GM18868 (cell line): Measurements from ENCODE around the gene FLCN.
"Not testable (repeated sequence)": the region's sequence is repeated elsewhere in the genome, so short reads cannot be mapped to it uniquely, and the experiment has no call there.

ENCODE experiments used
- ATAC-seq: cut with Tn5 transposase; IDR thresholded peaks from one replicate; pipeline ENCODE4 v1.9.1; 2021; ENCODE audit warnings: mild to moderate bottlenecking, moderate library complexity; ENCODE audit not compliant: unreplicated experiment

FLCN gene

DNA sequence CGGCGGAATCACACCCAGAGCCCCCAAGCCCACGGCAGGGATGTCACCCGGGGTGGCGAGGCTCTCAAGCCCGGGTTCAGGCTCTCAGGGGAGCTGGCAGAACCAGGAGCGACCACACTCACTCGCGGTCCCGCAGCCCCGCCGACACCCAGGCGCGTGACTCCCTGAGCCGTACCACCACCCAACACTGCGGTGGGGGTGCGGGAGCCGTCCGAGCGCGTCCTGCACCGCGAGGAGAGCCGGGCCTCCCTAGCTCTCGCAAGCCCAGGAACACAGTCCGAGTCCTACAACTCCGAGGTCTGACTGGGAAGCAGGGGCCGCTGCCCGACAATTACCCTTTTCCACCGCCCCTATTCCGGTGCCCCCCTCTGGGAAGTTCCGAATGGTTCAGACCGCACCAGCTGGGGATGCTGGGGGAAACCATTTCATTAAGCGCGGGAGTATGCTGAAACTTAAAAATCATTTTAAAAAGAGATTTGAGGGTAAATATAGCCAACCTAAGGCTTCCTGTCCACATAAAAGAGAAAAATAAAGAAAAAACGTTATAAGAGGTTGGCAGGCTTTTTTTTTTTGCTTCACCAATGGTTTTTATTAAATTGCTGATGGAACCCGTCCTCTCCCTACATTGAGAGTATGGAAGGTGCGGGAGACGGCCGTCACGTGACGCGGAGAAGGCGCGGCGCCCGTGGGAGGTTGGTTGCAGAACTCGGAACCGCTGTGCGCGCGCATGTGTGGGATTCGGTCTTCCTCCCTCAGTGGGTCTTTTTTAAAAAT lies at the start of gene FLCN:
Gene FLCN (minus strand): TSS at position 143 of the 774 bp plus-strand sequence. CDS start 9,031 bp downstream, outside the sequence.
- peak; percentile 88 for ATAC-seq

GRCh38 chr17:17285951-17286350 lies 49.0 kb upstream of the FLCN start:
- no peak for ATAC-seq

GRCh38 chr17:17280613-17281549 lies 43.9 kb upstream of the FLCN start, which contains the start of gene COPS3:
Gene COPS3, minus strand, starts transcription at chr17:17281246. Its CDS starts 60 bp downstream, at chr17:17281186.
- ATAC-seq = peak; percentile 88

- ATAC-seq = no peak
These were observed 42.3 kb upstream of the FLCN start for GRCh38 chr17:17279316-17279715.

DNA sequence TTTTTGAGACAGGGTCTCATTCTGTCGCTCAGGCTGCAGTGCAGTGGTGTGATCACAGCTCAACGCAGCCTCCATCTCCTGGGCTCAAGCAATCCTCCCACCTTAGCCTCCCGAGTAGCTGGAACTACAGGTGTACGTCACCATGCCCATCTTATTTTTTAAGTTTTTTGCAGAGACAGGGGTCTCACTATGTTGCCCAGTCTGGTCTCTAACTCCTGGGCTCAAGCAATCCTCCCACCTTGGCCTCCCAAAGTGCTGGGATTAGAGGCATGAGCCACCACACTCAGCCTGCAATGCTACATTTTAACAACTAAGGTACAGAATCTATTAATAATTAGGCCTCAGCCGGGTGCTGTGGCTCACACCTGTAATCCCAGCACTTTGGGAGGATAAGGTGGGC lies 40.5 kb upstream of the FLCN start:
- not testable (repeated sequence) for ATAC-seq

GRCh38 chr17:17275971-17276370 lies 39.0 kb upstream of the FLCN start:
- ATAC-seq = no peak

DNA sequence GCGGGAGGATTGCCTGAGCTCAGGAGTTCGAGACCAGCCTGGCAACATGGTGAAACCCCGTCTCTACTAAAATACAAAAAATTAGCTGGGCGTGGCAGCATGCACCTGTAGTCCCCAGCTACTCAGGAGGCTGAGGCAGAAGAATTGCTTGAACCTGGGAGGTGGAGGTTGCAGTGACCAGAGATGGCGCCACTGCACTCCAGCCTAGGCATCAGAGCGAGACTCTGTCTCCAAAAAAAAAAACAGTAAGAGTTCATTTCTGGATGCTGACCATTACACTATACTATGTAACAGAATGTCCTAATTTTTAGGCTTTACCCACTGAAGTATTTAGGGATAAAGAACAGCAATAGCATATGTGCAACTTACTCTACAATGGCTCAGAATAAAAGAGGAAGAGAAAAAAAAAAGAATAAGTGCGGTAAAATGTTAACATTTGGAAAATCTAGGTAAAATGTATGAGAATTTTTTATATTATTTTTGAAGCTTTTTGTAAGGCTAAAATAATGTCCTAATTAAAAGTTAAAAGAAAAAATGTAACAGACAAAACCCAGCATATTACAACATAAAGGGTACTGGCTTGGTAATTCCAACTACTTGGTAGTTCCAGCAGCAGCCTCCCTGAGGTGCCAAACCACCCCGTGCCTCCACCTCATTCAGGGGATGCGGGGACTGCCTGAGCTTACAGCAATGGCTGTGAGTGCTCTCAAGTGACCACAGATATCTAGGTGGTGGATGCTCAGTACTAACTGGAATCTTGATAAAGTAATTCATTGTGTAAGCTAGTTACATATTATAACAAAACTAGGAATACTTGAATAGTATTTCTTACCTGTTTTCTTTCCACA lies 33.2 kb upstream of the FLCN start:
- ATAC-seq = no peak

DNA sequence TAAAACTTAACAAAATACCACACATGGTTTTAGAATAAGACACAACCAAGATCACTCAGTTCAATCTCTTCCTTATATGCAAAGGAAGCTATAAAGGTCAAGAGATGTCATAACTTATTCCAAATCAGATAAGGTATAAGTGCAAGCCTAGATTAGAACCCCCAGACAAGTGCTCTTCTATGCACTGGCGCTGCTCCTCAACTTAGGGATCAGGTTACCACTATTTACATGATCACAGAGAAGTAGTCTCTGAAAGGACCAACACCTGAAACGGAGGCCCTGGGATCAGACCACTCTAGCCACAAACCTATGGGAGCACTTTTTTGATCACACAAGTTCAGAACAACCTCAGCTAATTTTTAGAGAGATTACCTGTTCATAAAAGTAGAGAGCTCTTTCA lies 27.5 kb upstream of the FLCN start:
- no peak for ATAC-seq

- no peak for ATAC-seq
These were observed 22.0 kb upstream of the FLCN start for GRCh38 chr17:17258998-17259397.

DNA sequence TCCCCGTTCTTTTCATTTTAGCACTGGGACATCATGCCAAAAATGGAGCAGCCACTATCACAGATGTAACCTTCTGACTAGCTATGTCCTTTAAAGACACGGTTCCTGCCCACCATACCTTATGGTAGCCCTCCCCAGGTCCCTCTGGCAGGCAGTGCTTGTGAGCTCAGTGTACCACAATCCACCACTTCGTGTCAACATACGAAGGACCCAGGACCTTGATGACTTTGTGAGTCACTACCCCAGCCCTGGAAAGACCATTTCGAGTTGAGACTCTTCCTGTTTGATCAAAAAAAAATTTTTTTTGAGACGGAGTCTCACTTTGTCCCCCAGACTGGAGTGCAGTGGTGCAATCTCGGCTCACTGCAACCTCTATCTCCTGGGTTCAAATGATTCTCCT lies 21.0 kb upstream of the FLCN start:
- no peak for ATAC-seq

DNA sequence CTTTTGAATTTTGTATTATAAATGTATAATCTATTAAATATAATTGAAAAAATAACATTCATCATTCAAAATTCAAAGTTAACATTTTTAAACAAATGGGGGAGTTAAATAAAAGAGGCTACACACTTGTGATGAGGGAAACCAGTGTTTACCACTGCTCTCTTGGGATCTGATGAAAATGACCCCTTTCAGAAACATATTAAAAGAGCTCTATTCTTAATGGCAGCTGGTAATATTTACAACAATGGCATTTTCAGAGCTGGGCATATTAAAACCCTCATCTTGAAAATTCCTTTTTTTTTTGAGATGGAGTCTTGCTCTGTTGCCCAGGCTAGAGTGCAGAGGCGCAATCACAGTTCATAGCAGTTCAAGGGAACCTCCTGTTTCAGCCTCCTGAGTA lies 19.3 kb upstream of the FLCN start:
- no peak for ATAC-seq

DNA sequence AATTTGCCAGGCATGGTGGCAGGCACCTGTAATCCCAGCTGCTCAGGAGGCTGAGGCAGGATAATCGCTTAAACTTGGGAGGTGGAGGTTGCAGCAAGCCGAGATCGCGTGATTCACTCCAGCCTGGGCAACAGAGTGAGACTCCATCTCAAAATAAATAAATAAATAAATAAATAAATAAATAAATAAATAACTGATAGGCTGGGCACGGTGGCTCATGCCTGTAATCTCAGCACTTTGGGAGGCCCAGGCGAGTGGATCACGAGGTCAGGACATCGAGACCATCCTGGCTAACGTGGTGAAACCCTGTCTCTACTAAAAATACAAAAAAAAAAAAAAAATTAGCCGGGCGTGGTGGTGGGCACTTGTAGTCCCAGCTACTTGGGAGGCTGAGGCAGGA lies 18.7 kb upstream of the FLCN start:
- not testable (repeated sequence) for ATAC-seq

GRCh38 chr17:17254036-17254435 lies 17.1 kb upstream of the FLCN start:
- ATAC-seq = no peak

- no peak for ATAC-seq
These were observed 16.4 kb upstream of the FLCN start for GRCh38 chr17:17253406-17253805.

DNA sequence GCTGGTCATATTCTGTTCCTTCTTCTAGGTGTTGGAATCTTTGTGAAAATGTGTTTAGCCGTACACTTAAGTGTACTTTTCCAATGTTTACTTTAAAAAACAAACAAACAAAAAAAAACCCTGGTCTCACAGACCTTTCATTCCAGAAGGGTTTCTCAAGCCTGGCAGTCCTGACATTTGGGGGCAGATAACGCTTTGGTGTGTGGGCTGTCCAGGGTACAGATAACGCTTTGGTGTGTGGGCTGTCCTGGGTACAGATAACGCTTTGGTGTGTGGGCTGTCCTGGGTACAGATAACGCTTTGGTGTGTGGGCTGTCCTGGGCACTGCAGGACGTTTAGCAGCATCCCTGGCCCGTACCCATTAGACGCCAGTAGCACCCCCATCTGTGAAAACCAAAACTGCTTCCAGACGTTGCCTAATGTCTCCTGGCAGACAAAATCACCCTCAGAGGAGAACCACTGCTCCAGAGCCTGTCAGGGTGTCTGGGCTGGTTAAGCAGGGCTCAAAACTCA lies 15.2 kb upstream of the FLCN start:
- no peak for ATAC-seq

DNA sequence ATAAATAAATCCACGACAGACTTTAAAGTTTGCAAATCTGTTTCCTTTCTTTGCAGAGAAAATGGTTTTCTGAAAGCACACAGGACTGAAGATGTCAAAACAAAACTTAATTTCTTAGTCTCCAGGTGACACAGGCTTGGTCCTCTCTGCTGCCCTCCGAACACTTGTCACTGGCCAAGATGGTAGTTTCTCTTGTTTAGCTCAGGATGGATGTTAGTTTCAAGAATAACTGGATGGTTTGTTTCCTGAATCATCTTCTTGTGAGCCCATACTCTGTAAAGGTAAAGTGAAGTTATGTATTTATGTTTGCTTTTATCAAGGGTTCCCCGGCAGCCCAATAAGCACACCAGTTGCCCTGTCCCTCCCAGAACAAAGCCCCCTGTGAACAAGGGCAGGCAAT lies 9.9 kb upstream of the FLCN start:
- no peak for ATAC-seq

- no peak for ATAC-seq
These were observed 6.2 kb upstream of the FLCN start for GRCh38 chr17:17243163-17243562.

GRCh38 chr17:17242246-17242645 lies 5.3 kb upstream of the FLCN start:
- no peak for ATAC-seq

GRCh38 chr17:17241656-17242055 lies 4.7 kb upstream of the FLCN start:
- ATAC-seq = no peak

GRCh38 chr17:17239832-17240231 lies 2.9 kb upstream of the FLCN start:
- ATAC-seq = no peak
